GM19395 (cell line): Measurements from ENCODE around the gene ABCG1.

Experiments used
- ATAC-seq: cut with Tn5 transposase; IDR thresholded peaks from one replicate; pipeline ENCODE4 v1.9.1; 2021; ENCODE audit warnings: mild to moderate bottlenecking, moderate library complexity; ENCODE audit not compliant: unreplicated experiment

ABCG1 gene

DNA sequence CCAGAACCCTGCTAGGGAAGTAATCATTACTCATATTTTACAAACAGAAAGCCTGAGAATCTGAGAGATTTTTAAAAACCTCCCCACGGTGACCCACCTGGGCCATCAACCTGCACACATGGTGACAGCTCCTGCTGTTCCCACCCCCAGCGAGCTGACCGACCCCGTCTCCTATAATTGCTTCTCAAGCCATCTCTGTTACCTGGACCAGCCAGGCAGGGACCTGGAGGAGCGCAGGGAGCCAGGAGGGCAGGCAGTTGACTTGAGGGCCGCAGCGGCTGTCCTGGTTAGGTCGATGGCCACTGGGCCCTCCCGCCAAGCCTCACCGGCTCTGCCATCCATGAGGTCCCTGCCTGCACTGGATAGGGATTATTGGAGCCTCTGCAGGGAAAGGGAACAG is 124.2 kb downstream of the ABCG1 start:
- ATAC-seq: no peak

DNA sequence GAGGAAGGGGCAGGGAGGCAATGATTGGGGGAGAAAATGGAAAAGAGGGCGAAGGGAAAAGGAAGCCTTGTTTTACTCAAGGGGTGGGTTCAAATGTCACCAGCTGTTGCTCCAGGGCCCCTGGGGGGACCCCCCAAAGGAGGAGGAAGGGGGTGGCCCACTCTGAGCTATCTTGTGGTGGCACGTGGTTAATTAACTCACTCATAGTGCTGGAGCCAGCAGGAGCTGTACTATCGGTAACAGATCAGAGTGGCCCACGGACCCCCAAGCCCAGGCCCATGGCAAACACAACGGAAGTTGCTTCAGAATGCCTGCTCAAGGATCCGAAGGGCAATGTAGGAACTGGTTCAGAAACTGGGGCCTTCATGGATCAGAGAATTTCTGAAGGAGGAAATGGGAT is 124.6 kb downstream of the ABCG1 start:
- no peak for ATAC-seq

DNA sequence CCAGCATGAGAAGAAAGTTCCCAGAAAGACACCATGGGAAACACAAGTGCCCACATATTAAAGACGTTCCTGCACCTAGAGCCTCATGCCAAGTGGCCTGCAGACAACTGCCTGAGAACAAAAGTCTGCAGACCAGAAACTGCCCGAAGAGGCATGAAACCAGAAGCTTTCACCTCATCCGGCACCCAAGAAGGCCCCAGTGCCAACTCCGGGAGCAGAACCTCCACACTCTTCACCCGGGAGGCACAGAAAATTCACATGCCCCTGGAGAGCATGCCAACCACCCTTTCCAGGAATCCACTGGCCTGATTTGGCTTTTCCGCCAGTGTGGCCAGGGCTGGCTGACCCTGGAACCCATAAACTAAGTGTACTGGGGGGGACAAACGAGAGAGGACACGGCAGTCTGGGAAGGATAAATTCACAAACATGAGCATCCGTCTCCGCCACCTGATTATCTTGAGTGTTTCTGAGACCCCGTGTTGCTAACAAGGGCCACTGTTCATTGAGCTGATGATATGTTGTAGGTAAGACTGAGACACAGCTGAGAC is 125.1 kb downstream of the ABCG1 start:
- no peak for ATAC-seq

DNA sequence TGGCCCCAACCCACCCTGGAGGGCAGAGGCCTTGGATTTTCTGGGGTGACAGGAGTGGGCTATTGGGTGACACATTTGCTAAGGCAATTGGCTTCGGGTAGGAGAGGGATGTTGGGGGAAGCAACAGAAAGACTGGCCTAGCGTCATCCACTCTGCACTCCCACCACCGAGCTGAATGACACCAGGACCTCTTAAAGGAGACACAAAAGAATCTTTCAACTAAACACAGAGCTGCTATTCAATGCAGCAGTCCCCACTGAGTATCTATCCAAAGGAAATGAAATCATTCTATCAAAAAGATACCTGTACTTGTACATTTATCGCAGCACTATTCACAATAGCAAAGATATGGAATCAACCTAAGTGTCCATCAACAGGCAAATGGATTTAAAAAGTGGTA is 125.7 kb downstream of the ABCG1 start:
- no peak for ATAC-seq

DNA sequence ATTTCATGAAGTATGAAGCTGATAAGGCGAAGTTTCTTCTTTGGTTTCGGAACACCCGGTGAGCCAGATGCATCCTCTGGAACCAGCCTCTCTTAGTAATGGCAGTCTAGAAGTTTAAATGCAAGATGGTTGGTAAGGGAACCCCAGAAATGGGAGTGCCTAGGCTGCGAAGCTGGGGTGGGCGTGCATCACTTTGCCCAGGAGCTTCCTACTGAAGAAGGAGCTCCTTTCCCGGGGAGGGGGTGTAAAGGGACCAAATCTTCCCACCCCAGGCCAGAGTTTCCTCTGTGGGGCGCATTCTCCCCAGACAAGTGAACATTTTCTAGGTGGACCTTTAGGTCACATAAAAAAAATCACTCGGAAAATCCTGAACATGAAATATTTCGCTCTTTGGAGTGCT is 127.5 kb downstream of the ABCG1 start:
- no peak for ATAC-seq
